H9 (cell line): ENCODE results near the gene ZMIZ1. TPM values are rescaled to one million over a fixed set of nuclear protein-coding genes. Genes with fewer than 3 reads are reported as not detected.

ENCODE experiments used
- DNase-seq: peaks from one replicate; pipeline ENCODE4 v3.0.0-alpha.2; 2017
- H2AFZ ChIP-seq: one replicate; pipeline ENCODE4 v1.6.1; 2013; ENCODE audit warnings: mild to moderate bottlenecking, low read length, control low read depth, moderate library complexity
- H2AK5ac ChIP-seq: 2 replicates; pipeline ENCODE4 v1.6.1; 2013; ENCODE audit warnings: low read length, control low read depth, mixed read lengths; ENCODE audit not compliant: insufficient read length
- H2BK120ac ChIP-seq: one replicate; pipeline ENCODE4 v1.6.1; 2013; ENCODE audit warnings: low read depth, mild to moderate bottlenecking, low read length, control low read depth, inconsistent platforms; ENCODE audit not compliant: poor library complexity, severe bottlenecking
- H2BK12ac ChIP-seq: 2 replicates; pipeline ENCODE4 v1.6.1; 2013; ENCODE audit warnings: low read length, control low read depth, mixed read lengths, low read depth; ENCODE audit not compliant: insufficient read length
- H2BK15ac ChIP-seq: 2 replicates; pipeline ENCODE4 v1.6.1; 2013; ENCODE audit warnings: low read depth, low read length, control low read depth
- H2BK20ac ChIP-seq: one replicate; pipeline ENCODE4 v1.6.1; 2013; ENCODE audit warnings: low read depth, mild to moderate bottlenecking, low read length, control low read depth, inconsistent platforms; ENCODE audit not compliant: poor library complexity, severe bottlenecking
- H2BK5ac ChIP-seq: 2 replicates; pipeline ENCODE4 v1.6.1; 2013; ENCODE audit warnings: low read length, control low read depth, mixed read lengths; ENCODE audit not compliant: insufficient read length
- H3K14ac ChIP-seq: 2 replicates; pipeline ENCODE4 v1.6.1; 2013; ENCODE audit warnings: low read length, control low read depth; ENCODE audit not compliant: insufficient read depth
- H3K18ac ChIP-seq: 2 replicates; pipeline ENCODE4 v1.6.1; 2013; ENCODE audit warnings: low read depth, mild to moderate bottlenecking, mixed read lengths, low read length, control low read depth; ENCODE audit not compliant: insufficient read length
- H3K23ac ChIP-seq: 2 replicates; pipeline ENCODE4 v1.6.1; 2013; ENCODE audit warnings: low read length, control low read depth, mixed read lengths, low read depth; ENCODE audit not compliant: insufficient read length
- H3K23me2 ChIP-seq: 2 replicates; pipeline ENCODE4 v1.6.1; 2013; ENCODE audit warnings: low read depth, mild to moderate bottlenecking, mixed read lengths, low read length, control low read depth; ENCODE audit not compliant: insufficient read length, poor library complexity, severe bottlenecking
- H3K27ac ChIP-seq: 2 replicates; pipeline ENCODE4 v1.5.1; 2013; ENCODE audit warnings: low read length, control low read depth, mixed read lengths, low read depth; ENCODE audit not compliant: insufficient read length
- H3K27me3 ChIP-seq: 2 replicates; pipeline ENCODE4 v1.6.1; 2013; ENCODE audit warnings: low read length, control low read depth, inconsistent platforms; ENCODE audit not compliant: insufficient read depth
- H3K4ac ChIP-seq: 2 replicates; pipeline ENCODE4 v1.6.1; 2013; ENCODE audit warnings: low read depth, mild to moderate bottlenecking, control low read depth, inconsistent platforms, low read length, moderate library complexity
- H3K4me1 ChIP-seq: 2 replicates; pipeline ENCODE4 v1.6.1; 2013; ENCODE audit warnings: low read length, control low read depth, inconsistent platforms; ENCODE audit not compliant: insufficient read depth
- H3K4me2 ChIP-seq: 2 replicates; pipeline ENCODE4 v1.6.1; 2013; ENCODE audit warnings: low read length, control low read depth, mixed read lengths; ENCODE audit not compliant: insufficient read length, insufficient read depth
- H3K56ac ChIP-seq: 2 replicates; pipeline ENCODE4 v1.6.1; 2013; ENCODE audit warnings: low read depth, mild to moderate bottlenecking, mixed read lengths, low read length, control low read depth; ENCODE audit not compliant: insufficient read length
- H3K79me1 ChIP-seq: 2 replicates; pipeline ENCODE4 v1.6.1; 2013; ENCODE audit warnings: low read depth, mild to moderate bottlenecking, moderate library complexity, low read length, control low read depth, inconsistent platforms; ENCODE audit not compliant: insufficient read depth, poor library complexity, severe bottlenecking
- H3K79me2 ChIP-seq: 2 replicates; pipeline ENCODE4 v1.6.1; 2013; ENCODE audit warnings: low read length, control low read depth, inconsistent platforms; ENCODE audit not compliant: insufficient read depth
- H3K9ac ChIP-seq: 2 replicates; pipeline ENCODE4 v1.6.1; 2013; ENCODE audit warnings: low read length, control low read depth, mixed read lengths; ENCODE audit not compliant: insufficient read length; ENCODE audit errors: extremely low read depth
- H3K9me3 ChIP-seq: one replicate; pipeline ENCODE4 v1.6.1; 2013; ENCODE audit warnings: low read depth, low read length, inconsistent platforms; ENCODE audit not compliant: control insufficient read depth
- H3T11ph ChIP-seq: one replicate; pipeline ENCODE4 v1.6.1; 2013; ENCODE audit warnings: mild to moderate bottlenecking, low read length, control low read depth, inconsistent platforms
- H4K20me1 ChIP-seq: one replicate; pipeline ENCODE4 v1.6.1; 2013; ENCODE audit not compliant: control insufficient read depth, insufficient read length, insufficient read depth
- H4K5ac ChIP-seq: 2 replicates; pipeline ENCODE4 v1.6.1; 2013; ENCODE audit warnings: low read depth, mild to moderate bottlenecking, mixed read lengths, low read length, control low read depth; ENCODE audit not compliant: insufficient read length
- H4K8ac ChIP-seq: replicated peaks from 2 replicates; pipeline ENCODE4 v1.6.1; 2013; ENCODE audit warnings: low read length, control low read depth, mixed read lengths, low read depth; ENCODE audit not compliant: insufficient read length
- H4K91ac ChIP-seq: 2 replicates; pipeline ENCODE4 v1.6.1; 2013; ENCODE audit warnings: low read depth, mild to moderate bottlenecking, moderate library complexity, mixed read lengths, low read length, control low read depth; ENCODE audit not compliant: insufficient read length
- H3K27ac Mint-ChIP-seq, 3 experiments: 2 replicates in 2 of 3; 3 replicates in 1 of 3; pipeline ENCODE4 v1.8.0; 2020 to 2021; ENCODE audit warnings: mixed read lengths in 3 of 3, mild to moderate bottlenecking in 1 of 3, moderate library complexity in 1 of 3
- H3K27me3 Mint-ChIP-seq: 2 replicates; pipeline ENCODE4 v1.8.0; 2021; ENCODE audit warnings: low read depth, mild to moderate bottlenecking, moderate library complexity, mixed read lengths
- H3K36me3 Mint-ChIP-seq, 3 experiments: 2 replicates in 2 of 3; 3 replicates in 1 of 3; pipeline ENCODE4 v1.8.0; 2020 to 2021; ENCODE audit warnings: low read depth in 3 of 3, mixed read lengths in 3 of 3; ENCODE audit not compliant: insufficient read depth in 1 of 3
- H3K4me1 Mint-ChIP-seq, 2 experiments: 2 replicates each; pipeline ENCODE4 v1.8.0; 2020; ENCODE audit warnings: mixed read lengths in 2 of 2
- H3K4me3 Mint-ChIP-seq, 2 experiments: 2 replicates in 1 of 2; 3 replicates in 1 of 2; pipeline ENCODE4 v1.8.0; 2020 to 2021; ENCODE audit warnings: mild to moderate bottlenecking in 2 of 2, mixed read lengths in 2 of 2, moderate library complexity in 1 of 2
- H3K9me3 Mint-ChIP-seq, 2 experiments: 2 replicates in 1 of 2; 3 replicates in 1 of 2; pipeline ENCODE4 v1.8.0; 2020; ENCODE audit warnings: mild to moderate bottlenecking in 2 of 2, mixed read lengths in 2 of 2, moderate library complexity in 1 of 2
- CTCF ChIP-seq: fragments of 200-600 bp; sonication (generic); conservative IDR thresholded peaks from 3 replicates; pipeline ENCODE4 v1.8.0; 2021; ENCODE audit warnings: antibody characterized with exemption, mild to moderate bottlenecking
- WGBS: extraction: QIAGEN DNeasy Blood & Tissue Kit; methylation state at CpG from one replicate; pipeline ENCODE4 v1.1.7; 2013; ENCODE audit warnings: missing lambda C conversion rate, low lambda C conversion rate, mixed read lengths; ENCODE audit not compliant: insufficient read length; ENCODE audit errors: extremely low coverage; 5-methylcytosine and 5-hydroxymethylcytosine counted together
- total RNA-seq: library from RNA; stranded (reverse); gene quantifications from 2 replicates; pipeline ENCODE4 v1.2.1, GENCODE V29; 2021

Gene ZMIZ1
- total RNA-seq, 1 experiment from 2014 or later, result 36.9 TPM

GRCh38 chr10:79022565-79023230, 46.1 kb upstream of the ZMIZ1 start:
- Mint-ChIP-seq H3K27me3 (peaks cover 4% of the 10 kb centered on the region; the same call in 1 of the 2 replicates), H3K4me3 (no peak overlapping the region), H3K36me3 (no peaks in the 10 kb centered on the region), H3K9me3 (no peaks in the 10 kb centered on the region; a peak in 1 of 5 replicates), H3K27ac (no peak overlapping the region; a peak in 1 of 7 replicates), H3K4me1 (peaks cover 3 to 12% of the 10 kb centered on the region in 2 experiments; a peak in 3 of 4 replicates)
- no peak overlapping the region for H3K14ac ChIP-seq
- no peak overlapping the region for H3K4ac ChIP-seq
- H2BK5ac ChIP-seq, result no peak overlapping the region
- no peaks in the 10 kb centered on the region for H3K79me1 ChIP-seq
- H3K56ac ChIP-seq, result no peak overlapping the region
- no peak overlapping the region for H2AFZ ChIP-seq
- no peak overlapping the region for H3K18ac ChIP-seq
- no peak overlapping the region for H3K27ac ChIP-seq
- H2AK5ac ChIP-seq, result no peak overlapping the region
- no peaks in the 10 kb centered on the region for H3K23me2 ChIP-seq
- WGBS, result no CpG with 5 or more reads among the region's 17 CpGs
- no peak overlapping the region for H4K91ac ChIP-seq
- no peaks in the 10 kb centered on the region for H3K27me3 ChIP-seq
- H3K4me2 ChIP-seq, result no peak overlapping the region
- no peak overlapping the region for H3K9ac ChIP-seq
- no peak overlapping the region for H2BK12ac ChIP-seq
- peak; percentile 86 for DNase-seq
- no peaks in the 10 kb centered on the region for H3K9me3 ChIP-seq
- H2BK120ac ChIP-seq, result no peak overlapping the region
- no peaks in the 10 kb centered on the region for H3K4me1 ChIP-seq
- H3T11ph ChIP-seq, result no peak overlapping the region
- H4K5ac ChIP-seq, result no peak overlapping the region
- H3K79me2 ChIP-seq, result no peaks in the 10 kb centered on the region
- H3K23ac ChIP-seq, result no peak overlapping the region
- H2BK15ac ChIP-seq, result no peak overlapping the region
- no peak overlapping the region for H4K8ac ChIP-seq
- no peak overlapping the region for H2BK20ac ChIP-seq
- no peaks in the 10 kb centered on the region for H4K20me1 ChIP-seq
- no peak for TF ChIP-seq CTCF
